Hippocampal formation (tissue), 2 donors: ENCODE data around the gene RALGAPA1.
"Not testable (repeated sequence)": the region's sequence is repeated elsewhere in the genome, so short reads cannot be mapped to it uniquely, and the experiment has no call there.

Experiments
- DNase-seq, 2 donors: peaks; one replicate each; lab custom pipeline; 2025; lab: John Stamatoyannopoulos, UW

The RALGAPA1 gene

DNA sequence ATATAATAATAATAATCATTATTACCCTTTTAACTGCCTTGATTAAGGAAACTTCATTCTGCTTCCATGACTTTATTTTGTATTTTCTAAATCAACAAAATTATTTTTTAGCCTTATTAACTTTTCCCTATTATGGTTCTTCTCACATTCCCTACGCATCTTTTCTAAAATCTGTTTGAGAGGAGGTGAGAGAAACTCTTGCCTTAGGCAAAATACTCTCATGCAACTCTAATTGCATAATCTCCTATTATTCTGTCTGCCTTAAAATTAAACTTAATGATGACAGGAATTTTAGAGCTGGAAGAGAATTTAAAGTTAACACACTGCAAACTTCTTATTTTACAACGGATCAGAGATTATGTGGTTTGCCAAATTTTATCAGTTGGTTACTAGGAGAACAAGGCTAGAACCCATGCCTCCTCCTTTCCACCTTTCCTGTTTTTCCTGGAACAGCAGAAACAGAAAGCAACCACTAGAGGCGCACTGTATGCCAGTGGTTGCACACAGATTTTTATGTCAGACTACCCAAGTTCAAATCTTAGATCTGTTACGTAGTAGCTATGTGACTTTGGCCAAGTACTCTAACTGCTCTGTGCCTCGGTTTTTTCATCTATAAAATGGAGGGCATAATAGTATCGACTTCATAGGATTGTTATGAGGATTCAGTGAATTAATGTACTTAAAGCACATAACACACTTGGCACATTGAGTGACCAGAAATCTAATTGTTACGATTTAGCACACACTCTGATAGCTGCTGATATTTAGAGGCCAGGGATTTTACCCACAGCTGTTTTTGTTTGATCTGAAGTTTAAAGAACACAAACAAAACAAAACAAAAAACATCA lies 12.7 kb upstream of the RALGAPA1 start:
- DNase-seq: no peak

DNA sequence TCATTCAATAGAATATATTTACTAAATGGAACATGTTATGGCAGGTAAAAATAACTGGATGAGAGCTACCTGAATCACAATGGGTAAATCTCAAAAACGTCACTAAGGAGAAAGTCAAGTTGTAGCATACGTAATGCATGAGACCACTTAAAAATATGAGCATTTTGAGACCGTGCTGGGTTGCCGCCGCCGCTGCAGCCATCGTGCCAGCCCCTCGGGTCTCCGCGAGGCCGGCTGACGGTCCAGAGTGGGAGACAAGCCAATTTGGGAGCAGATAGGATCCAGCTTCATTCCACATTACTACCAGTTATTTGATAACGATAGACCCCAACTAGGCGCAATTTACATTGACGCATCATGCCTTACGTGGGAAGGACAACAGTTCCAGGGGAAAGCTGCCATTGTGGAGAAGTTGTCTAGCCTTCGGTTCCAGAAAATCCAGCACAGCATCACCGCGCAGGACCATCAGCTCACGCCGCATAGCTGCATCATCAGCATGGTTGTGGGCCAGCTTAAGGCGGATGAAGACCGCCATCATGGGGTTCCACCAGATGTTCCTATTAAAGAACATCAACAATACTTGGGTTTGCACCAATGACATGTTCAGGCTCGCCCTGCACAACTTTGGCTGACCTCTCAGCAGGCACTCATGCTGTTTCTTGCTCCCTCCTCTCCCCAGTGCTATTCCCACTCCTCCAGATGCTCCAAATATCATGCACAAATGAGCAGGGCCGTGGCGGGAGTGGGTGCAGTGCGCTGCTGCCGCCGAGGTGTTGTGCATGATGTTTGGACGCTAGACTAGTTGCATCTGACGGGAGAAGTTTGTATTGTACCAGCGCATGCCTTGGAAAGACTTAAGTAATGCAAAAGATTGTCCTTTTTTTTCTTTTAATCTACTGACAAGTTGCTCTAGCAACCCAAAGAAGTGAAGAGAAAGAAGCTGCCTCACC lies 10.8 kb upstream of the RALGAPA1 start:
- DNase-seq: no peak

DNA sequence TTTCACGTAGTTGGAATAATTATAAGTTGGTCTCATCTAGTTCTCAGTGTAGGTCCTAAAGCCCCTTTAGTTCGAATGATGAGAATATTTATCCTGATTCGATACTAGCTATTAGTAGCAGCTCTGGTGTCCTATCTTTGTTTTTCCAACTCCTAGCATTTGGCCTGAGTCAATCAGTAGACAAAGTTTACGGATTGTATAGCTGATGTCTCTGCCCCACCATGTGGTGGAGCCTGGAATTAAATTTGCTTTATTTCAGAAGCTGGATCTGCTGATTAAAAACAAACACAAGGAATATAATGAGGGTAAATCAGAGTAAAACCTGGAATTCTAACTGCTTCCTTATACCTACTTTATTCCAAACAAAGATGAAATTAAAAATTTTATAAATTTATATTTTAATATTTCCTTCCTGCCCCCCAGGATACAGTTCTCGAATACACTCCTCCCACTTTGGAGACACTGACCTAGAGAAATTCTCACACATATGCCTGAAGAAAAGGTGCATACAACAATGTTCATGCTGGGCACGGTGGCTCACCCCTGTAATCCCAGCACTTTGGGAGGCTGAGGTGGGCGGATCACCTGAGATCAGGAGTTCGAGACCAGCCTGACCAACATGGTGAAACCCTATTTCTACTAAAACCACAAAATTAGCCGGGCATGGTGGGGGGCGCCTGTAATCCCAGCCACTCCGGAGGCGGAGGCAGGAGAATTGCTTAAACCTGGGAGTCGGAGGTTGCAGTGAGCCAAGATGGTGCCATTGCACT lies 9.4 kb upstream of the RALGAPA1 start:
- DNase-seq: peak; percentile 14 to 51

DNA sequence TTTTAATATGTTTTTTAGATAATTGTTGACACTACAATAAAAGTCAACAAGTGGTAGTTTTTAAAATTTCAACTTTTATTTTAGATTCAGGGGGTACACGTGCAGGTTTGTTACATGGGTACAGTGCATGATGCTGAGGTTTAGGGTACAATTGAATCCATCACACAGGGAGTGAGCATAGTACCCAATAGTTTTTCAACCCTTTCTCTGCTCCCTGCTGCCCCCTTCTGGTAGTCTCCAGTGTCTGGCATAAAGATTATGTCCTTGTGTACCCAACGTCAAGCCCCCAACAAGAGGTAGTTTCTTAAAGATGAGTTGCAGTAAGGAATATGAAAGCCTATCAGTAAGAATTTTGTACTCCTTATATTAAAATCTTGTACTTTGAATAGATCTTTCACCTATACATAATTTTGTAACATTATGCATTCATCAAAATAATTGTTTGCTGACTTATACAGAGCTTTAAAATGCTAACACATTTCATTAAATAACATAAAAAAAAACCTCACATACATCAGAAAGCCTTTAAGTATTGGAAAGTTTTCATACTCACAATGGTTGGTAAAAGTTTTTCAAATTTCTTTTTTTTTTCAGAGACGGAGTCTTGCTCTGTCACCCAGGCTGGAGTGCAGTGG lies 5.4 kb upstream of the RALGAPA1 start:
- peak; percentile 25 to 28 for DNase-seq

DNA sequence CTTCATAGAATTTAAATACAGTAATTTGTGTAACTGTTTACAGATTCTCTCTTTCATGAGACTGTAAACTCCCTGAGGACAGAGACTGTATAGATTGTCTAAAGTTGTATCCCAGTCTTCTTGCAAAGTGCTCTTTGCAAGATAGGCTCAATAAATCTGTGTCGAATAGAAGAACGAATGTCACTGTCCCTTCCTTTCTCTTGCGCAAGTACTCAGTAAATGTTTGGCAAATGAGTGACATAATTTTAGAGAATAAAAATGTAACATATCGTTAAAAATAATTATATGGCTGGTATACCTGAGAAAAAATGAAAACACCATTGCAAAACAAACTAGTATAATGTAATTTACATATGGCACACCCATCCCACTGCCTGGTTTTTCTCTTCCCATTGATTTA lies 1.9 kb upstream of the RALGAPA1 start:
- no peak for DNase-seq

DNA sequence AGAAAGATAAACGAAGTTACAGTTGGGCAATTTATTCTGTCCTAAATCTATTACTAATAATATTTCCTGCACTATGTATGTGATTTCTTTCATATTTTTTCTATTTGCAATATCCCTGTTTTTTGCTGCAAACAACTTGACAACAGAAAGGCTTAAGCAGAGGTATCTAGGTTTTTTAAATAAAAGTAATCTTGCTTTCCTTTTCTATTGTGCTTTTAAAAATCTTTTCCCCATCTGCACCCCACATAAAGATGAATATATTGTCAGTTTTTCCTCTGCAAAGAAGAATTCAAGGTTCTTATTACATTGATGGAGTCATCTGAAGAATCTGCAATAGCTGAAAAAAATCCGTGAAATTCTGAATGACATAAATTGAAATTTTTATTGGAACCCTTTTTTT lies 502 bp upstream of the RALGAPA1 start:
- DNase-seq: no peak

DNA sequence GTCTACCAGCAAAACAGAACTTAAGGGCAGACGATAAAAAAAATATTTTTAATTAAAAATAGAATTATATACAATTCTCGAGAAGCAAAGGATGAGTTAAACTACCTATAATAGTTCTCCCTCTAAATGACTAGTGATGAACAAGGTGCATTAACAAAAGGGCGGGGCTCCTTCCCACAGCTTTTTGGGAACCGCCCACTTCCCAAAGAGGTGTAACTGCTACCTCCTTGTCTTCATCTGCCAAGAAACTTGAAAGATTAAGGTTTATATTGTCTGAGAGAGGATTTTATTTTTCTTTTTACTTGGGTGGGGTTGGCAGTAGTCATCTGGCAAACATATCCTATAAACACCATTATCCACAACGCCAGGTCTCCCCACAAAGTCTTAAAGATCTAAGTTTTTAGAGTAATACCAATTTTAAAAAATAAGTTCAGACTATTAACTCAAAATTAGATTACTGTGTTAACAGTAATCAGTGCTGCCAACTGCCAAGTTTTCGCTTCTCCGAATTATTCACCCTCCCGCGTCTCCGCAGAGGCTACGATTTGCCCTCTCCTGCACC lies 938 bp downstream of the RALGAPA1 start:
- no peak for DNase-seq

DNA sequence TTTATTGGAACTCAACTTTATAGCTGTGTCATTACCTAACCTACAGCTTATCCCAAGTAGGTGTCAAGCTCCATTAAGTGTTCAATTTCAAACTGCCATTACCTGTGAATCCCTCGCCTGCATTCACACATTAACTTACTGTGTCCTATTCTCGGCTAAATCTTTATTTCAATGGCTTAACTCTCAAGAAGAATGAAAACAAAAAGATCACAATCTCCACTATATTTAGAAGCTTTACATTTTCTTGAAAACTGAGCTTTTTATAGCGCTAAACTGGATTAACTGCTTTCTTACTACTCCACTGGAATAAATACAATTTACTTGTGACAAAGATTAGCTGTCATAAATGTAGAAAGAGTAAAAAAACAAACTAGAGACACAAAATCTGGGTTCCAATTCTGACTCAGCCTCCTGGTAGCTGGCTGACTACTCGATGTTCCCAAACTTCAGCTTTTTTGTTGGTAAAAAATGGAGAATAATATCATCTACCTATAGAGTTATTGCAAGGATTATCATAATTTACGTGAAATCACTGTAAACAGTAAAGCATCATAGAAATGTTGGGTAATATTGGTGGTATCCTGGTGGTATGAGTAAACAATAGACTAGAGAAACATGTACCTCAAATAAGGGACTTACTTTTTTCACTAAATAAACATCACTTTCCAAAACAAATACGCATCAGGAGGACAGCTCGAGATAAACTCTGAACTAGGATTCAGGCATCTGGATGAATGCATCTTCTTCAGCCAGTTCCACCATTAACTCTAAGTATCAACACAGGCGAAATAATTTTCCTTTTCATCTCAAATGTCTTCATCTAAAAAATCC lies 1.7 kb downstream of the RALGAPA1 start:
- no peak for DNase-seq

DNA sequence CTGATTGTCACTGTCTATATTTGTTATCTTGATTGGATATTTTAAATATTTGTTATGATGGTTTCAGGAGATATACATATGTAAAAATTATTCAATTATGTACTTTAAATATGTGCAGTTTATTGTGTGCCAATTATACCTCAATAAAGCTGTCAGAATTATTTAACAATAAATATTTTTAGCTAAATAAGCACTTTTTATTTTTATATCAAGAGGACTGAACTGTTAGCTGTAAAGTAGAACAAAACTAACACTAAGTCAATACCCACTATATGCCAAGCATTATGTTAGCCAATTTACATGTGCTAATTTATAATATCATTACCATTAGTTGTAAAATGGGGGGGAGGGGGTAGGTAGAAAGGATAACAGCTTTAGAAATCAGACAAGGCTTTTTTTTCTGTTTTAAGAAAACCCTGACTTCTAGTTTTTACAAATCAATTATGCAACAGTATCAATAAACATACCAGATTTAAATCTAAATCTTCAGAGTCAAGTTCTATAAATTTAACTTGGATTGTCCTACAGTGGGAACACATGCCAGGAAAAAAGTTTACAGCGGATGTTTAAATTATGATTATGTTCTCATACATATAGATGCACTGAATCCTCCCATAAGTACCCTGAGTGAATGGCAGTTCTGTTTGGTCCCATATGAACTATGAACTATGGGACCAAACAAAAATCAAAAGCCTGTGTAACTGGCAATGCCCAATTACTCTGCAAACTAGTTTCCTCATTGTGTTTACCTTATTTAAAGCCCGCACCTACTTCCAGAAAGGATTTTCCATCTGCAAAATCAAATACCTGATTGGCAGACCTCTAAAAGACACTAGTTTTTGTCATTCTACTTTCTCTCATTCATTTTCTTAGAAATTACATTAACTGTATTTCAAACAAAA lies 2.8 kb downstream of the RALGAPA1 start:
- DNase-seq: no peak

DNA sequence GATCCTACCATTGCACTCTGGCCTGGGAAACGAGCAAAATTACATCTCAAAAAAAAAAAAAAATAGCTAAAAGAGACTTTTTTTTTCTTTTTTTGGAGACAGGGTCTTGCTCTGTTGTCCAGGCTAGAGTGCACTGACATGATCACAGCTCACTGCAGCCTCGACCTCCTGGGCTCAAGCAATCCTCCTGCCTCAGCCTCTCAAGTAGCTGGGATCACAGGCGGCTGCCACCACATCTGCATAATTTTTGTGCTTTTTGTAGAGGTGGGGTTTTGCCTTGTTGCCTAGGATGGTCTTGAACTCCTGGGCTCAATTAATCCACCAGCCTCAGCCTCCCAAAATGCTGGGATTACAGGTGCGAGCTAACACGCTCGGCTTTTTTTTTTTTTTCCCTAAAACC lies 11.3 kb downstream of the RALGAPA1 start:
- DNase-seq: no peak

DNA sequence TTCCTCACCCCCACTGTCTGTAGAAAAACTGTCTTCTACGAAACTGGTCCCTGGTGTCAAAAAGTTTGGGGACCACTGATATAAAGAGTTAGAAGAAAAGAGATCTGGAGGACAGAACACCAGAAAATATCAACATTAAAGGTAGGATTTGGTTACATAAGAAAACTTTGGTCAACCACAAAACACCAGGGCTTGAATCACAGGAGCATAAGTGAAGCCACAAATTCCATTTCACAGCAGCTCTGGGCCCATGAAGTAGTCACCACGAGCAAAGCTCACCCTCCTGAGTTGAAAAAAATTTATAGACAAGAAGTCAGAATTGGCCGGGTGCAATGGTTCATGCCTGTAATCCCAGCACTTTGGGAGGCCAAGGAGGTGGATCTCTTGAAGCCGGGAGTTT lies 19.4 kb downstream of the RALGAPA1 start:
- no peak for DNase-seq

DNA sequence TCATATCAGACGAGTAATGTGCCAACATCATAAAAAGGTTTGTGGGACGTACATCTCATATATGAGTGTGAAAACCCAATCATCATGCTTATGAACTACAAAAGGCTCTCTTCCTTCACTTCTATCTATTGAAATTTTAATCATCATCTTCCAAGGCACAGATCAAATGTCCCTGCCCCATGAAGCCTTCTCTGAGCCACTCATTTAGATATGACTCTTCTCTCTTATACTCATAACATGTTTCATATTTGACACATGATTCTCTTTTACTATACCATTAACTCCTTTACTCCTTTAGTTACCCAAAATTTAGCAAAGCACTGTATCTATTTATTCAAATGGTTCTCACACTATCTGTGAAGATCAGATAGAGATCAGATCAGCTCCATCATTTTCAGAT lies 22.2 kb downstream of the RALGAPA1 start:
- DNase-seq: no peak

DNA sequence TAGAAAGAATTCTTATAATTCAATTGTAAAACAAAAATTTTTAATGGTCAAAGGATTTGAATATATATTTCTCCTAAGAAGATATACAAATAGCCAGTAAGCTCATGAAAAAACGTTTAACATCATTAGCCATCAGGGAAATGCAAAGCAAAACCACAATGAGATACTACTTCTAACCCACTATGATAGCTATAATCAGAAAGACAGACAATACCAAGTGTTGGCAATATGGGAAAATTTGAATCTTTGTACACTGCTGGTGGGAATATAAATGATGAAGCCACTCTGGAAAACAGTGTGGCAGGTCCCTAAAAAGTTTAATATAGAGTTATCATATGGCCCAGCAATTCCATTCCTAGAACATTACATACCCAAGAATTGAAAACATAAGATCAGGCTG lies 25.4 kb downstream of the RALGAPA1 start:
- DNase-seq: no peak

DNA sequence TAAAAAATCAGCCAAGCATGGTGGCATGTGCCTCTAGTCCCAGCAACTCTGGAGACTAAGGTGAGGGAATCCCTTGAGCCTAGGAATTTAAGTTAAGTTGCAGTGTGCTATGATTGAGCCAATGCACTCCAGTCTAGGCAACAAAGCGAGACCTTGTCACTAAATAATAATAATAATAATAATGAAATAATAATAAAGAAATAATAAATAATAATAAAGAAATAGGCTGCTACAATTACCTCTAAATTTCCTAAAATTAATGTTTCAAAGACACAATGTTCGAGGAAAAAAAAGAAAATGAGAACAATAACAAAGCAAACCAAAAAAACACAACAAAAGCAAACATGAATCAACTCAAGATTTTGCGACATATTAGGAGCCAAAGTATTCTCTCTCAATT lies 29.7 kb downstream of the RALGAPA1 start:
- no peak for DNase-seq

DNA sequence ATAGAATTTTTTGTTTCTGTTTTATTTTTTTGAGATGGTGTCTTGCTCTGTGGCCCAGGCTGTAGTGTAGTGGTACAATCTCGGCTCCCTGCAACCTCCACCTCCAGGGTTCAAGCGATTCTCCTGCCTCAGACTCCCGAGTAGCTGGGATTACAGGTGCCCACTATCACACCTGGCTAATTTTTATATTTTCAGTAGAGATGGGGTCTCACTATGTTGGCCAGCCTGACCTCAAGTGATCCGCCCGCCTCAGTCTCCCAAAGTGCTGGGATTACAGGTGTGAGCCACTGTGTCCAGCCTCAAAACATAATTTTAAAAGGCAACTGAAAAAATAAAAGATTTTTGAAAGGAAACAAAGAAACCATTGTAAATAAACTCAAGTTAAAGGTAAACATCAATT lies 31.5 kb downstream of the RALGAPA1 start:
- DNase-seq: not testable (repeated sequence)

DNA sequence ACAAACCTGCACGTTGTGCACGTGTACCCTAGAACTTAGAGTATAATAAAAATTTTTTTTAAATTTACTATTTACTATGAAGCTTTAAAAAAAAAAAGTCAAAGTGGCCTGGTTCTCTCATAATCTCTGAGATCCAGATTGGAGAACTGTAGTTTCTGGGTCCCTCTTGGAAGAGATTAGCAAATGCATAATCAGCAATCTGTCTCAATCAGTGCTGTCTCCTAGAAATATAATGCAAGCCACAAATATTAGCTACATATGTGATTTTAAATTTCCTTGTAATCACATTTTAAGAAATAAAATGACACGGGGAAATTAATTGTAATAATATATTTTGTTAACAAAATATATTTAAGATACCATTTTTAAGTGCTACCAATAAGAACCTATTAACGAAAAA lies 32.3 kb downstream of the RALGAPA1 start:
- no peak for DNase-seq

DNA sequence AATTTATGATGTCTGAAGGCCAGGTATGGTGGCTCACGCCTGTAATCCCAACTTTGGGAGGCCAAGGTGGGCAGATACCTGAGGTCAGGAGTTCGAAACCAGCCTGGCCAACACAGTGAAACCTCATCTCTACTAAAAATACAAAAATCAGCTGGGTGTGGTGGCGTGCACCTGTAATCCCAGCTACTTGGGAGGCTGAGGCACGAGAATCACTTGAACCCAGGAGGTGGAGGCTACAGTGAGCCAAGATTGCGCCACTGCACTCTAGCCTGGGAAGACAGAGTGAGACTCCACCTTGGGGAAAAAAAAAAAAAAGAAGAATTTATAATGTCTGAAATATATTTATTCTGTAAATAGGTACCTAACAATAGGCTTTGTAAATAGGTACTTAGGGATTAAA lies 33.0 kb downstream of the RALGAPA1 start:
- not testable (repeated sequence) for DNase-seq

DNA sequence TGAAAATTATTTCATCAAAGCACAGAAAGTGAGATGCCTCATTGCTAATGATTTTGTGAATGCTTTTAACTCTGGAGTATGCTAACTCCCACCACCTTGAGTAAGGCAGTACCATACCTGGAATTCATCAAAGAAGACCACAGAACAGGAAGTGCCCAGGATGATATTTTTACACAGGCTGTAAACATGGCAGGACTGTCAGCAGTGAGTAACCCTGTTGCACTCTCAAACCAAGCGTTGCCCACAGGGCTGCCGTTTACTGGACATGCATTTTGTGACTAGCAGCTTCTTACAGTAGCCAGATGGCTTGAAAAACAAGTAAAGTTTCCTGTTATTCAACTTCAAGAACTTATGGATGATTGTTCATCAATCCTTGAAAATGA lies 42.4 kb downstream of the RALGAPA1 start:
- DNase-seq: no peak

DNA sequence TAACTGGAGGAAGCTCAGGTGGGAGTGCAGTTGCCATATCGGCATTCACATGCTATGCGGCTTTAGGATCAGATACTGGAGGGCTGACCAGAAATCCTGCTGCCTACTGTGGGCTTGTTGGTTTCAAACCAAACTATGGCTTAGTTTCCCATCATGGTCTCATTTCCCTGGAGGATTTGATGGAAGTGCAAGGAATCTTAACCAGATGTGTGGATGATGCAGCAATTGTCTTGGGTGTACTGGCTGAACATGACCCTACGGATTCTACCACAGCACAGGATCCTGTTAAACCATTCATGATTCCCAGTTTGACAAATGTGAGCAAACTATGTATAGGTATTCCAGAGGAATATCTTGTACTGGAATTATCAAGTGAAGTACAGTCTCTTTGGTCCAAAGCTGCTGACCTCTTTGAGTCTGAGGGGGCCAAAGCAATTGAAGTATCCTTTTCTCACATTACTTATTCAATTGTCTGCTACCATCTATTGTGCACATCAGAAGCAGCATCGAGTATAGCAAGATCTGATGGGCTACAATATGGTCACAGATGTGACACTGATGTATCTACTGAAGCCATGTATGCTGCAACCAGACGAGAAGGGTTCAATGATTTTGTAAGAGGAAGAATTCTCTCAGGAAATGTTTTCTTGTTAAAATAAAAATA lies 42.9 kb downstream of the RALGAPA1 start:
- no peak for DNase-seq
